Tibial artery (tissue), 4 donors: ENCODE results near the gene PLET1.

ENCODE experiments used
- DNase-seq, 2 donors: peaks; one replicate each; pipeline ENCODE4 v3.0.0-alpha.2; 2019
- H3K27ac ChIP-seq, 2 donors: fragments of 200-600 bp; sonication (generic) in 1 of 2; 1 replicate in 1 of 2; 2 replicates in 1 of 2; pipeline ENCODE4 v1.5.1; 2018 to 2019; ENCODE audit warnings: mild to moderate bottlenecking in 1 of 2
- H3K27me3 ChIP-seq, 2 donors: fragments of 200-600 bp; sonication (generic) in 1 of 2; one replicate each; pipeline versions ENCODE4 v1.5.1 to v1.6.0; 2016 to 2019
- H3K36me3 ChIP-seq, 3 donors: fragments of 200-600 bp; sonication (generic) in 2 of 3; one replicate each; pipeline ENCODE4 v1.5.1; 2016 to 2019; ENCODE audit warnings: mild to moderate bottlenecking in 2 of 3
- H3K4me1 ChIP-seq, 4 donors: fragments of 200-600 bp; sonication (generic) in 2 of 4; 1 replicate in 3 of 4; 2 replicates in 1 of 4; pipeline ENCODE4 v1.5.1; 2016 to 2019
- H3K4me3 ChIP-seq, 2 donors: fragments of 200-600 bp; sonication (generic) in 1 of 2; 1 replicate in 1 of 2; 2 replicates in 1 of 2; pipeline ENCODE4 v1.5.1; 2018 to 2019; ENCODE audit warnings: mild to moderate bottlenecking in 2 of 2
- H3K9me3 ChIP-seq, 3 donors: fragments of 200-600 bp; sonication (generic) in 1 of 3; one replicate each; pipeline ENCODE4 v1.5.1; 2016 to 2019
- intact Hi-C: fragments of 100-400 bp; cut with DNase I; formaldehyde crosslinking; loops from one replicate; pipeline ENCODE4 v1.15.0; 2023; ENCODE audit warnings: low total_unique reads
- TF ChIP-seq, protein P1 (sequence below), 2 experiments: fragments of 200-600 bp in 1 of 2; fragments of 450-650 bp in 1 of 2; IDR thresholded peaks; one replicate each; pipeline ENCODE4 v1.5.1; 2017 to 2019; ENCODE audit warnings: antibody characterized with exemption in 2 of 2, mild to moderate bottlenecking in 1 of 2, moderate library complexity in 1 of 2

Gene PLET1

DNA sequence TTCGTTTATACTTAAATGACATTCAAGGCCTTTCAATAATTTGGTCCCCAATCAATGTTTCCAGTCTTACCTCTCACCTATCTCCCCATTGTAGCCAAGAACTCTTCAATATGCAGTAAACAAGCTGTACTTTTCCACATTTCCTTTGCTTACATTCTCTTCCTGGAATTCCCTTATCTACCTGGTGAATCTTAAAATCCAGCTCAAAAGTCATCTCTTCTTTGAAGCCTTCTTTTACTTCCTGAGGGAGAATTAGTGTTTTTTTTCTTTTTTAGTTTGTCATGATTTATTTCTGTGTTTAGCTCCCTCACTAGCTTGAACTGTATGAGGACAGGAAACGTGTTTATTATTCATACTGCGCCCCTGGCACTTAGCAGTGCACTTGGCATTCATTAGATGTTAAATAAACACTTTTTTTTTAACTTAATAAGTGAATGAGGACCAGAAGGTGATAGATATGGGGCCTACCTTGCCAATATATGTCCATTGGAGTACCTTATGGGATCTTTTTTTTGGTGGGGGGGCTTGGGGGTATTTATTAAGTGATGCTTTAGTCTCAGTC, 39.3 kb downstream of the PLET1 start:
- no peaks in the 10 kb centered on the region for H3K9me3 ChIP-seq
- no peak overlapping the region for H3K27ac ChIP-seq
- H3K36me3 ChIP-seq, result no peaks in the 10 kb centered on the region
- no peak overlapping the region for H3K4me3 ChIP-seq
- DNase-seq, result no peak
- peaks cover 0 to 7% (median 2%) of the 10 kb centered on the region in 4 donors for H3K4me1 ChIP-seq
- TF ChIP-seq, protein P1, sequence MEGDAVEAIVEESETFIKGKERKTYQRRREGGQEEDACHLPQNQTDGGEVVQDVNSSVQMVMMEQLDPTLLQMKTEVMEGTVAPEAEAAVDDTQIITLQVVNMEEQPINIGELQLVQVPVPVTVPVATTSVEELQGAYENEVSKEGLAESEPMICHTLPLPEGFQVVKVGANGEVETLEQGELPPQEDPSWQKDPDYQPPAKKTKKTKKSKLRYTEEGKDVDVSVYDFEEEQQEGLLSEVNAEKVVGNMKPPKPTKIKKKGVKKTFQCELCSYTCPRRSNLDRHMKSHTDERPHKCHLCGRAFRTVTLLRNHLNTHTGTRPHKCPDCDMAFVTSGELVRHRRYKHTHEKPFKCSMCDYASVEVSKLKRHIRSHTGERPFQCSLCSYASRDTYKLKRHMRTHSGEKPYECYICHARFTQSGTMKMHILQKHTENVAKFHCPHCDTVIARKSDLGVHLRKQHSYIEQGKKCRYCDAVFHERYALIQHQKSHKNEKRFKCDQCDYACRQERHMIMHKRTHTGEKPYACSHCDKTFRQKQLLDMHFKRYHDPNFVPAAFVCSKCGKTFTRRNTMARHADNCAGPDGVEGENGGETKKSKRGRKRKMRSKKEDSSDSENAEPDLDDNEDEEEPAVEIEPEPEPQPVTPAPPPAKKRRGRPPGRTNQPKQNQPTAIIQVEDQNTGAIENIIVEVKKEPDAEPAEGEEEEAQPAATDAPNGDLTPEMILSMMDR (IDR thresholded peaks at IDR 0.05), result no peak
- no peaks in the 10 kb centered on the region for H3K27me3 ChIP-seq
- intact Hi-C loops, result loop anchor here (2.0 kb wide), 1 partner anchor 59 kb away; no protein-coding TSS in a partner anchor

- H3K36me3 ChIP-seq, result no peaks in the 10 kb centered on the region
- H3K27me3 ChIP-seq, result no peaks in the 10 kb centered on the region
- DNase-seq, result no peak
- no peak overlapping the region for H3K4me3 ChIP-seq
- H3K9me3 ChIP-seq, result no peaks in the 10 kb centered on the region
- intact Hi-C loops, result loop anchor here (2.0 kb wide), 1 partner anchor 61 kb away; no protein-coding TSS in a partner anchor
- no peak overlapping the region for H3K27ac ChIP-seq
- TF ChIP-seq, protein P1 (IDR thresholded peaks at IDR 0.05), result peak; percentile 80 to 83
- H3K4me1 ChIP-seq, result peaks cover 0 to 4% (median 0%) of the 10 kb centered on the region in 4 donors
These were observed 41.0 kb downstream of the PLET1 start for GRCh38 chr11:112219476-112220232.

DNA sequence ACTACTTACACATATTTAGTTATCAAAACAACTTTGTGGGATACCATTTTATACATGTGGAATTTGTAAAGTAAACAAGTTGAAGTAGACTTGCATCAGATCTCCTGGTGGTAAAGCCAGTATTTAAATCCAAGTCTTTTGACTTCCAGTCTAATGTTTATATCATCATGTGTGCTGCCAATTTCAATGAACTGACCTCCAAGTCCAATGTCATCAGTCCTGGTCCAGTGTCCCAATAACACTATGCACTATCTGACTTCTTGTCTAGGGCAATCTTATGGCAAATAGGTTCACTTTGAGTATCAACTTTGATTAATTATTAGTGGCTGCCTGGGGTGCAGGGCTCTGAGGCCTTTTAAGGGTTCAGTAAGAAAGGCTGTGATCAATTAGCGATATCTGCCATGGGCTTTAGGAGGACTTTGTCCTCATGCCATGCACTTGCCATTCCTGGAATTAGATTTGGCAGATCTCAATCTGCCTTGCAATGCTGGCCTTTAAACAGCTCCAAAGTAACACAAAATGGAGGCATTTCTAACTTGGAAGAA, 44.0 kb downstream of the PLET1 start:
- H3K27ac ChIP-seq, result no peak overlapping the region
- H3K4me3 ChIP-seq, result no peak overlapping the region
- H3K9me3 ChIP-seq, result no peaks in the 10 kb centered on the region
- H3K4me1 ChIP-seq, result peaks cover 0 to 4% (median 0%) of the 10 kb centered on the region in 4 donors
- TF ChIP-seq, protein P1 (IDR thresholded peaks at IDR 0.05), result no peak
- H3K27me3 ChIP-seq, result no peaks in the 10 kb centered on the region
- intact Hi-C loops, result no loop called here
- DNase-seq, result no peak
- H3K36me3 ChIP-seq, result no peaks in the 10 kb centered on the region

- no peaks in the 10 kb centered on the region for H3K36me3 ChIP-seq
- H3K27me3 ChIP-seq, result no peaks in the 10 kb centered on the region
- intact Hi-C loops, result no loop called here
- H3K9me3 ChIP-seq, result no peaks in the 10 kb centered on the region
- no peak overlapping the region for H3K4me3 ChIP-seq
- H3K27ac ChIP-seq, result no peak overlapping the region
- DNase-seq, result no peak
- TF ChIP-seq, protein P1 (IDR thresholded peaks at IDR 0.05), result no peak
- H3K4me1 ChIP-seq, result peaks cover 0 to 4% (median 0%) of the 10 kb centered on the region in 4 donors
These were observed 45.0 kb downstream of the PLET1 start for GRCh38 chr11:112215621-112216020.

DNA sequence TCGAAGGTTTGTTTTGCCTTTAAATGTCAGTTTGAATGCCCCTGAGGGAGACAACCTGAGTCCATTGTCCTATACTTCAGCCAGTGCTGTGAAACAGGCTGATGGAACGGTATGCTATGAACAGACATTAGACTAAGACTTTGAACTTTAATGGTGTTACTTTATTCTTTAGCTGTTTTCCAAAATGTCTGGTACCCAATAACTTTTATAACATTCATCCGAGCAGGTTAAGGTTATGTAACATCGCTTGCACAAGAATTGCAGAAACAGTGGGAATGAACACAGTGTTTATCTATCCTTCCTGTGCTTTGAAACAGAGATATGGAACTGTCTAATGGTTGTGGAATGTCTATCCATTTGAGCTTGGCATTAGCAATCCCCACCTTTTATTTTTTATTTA, 46.9 kb downstream of the PLET1 start:
- Histone ChIP-seq H3K4me1 (no peaks in the 10 kb centered on the region), H3K36me3 (no peaks in the 10 kb centered on the region), H3K27ac (no peak overlapping the region), H3K27me3 (no peaks in the 10 kb centered on the region), H3K4me3 (no peak overlapping the region), H3K9me3 (no peaks in the 10 kb centered on the region)
- intact Hi-C loops, result no loop called here
- TF ChIP-seq, protein P1 (IDR thresholded peaks at IDR 0.05), result no peak
- no peak for DNase-seq
